CD14-positive monocyte (primary cell): ENCODE data around the gene FARP1. TPM values are rescaled to one million over a fixed set of nuclear protein-coding genes. Genes with fewer than 3 reads are reported as not detected.
A peak's percentile ranks its signal among the peaks of the same experiment; 100 is the strongest.

Experiments used
- DNase-seq, 3 donors: peaks; one replicate each; pipeline ENCODE4 v3.0.0-alpha.2; 2011 to 2022
- H2AFZ ChIP-seq: 2 replicates; pipeline ENCODE4 v1.6.0; 2012; ENCODE audit warnings: mild to moderate bottlenecking, low read depth, low read length, inconsistent platforms; ENCODE audit not compliant: insufficient read depth, poor library complexity, severe bottlenecking
- H3K27ac ChIP-seq, 2 donors: 1 replicate in 1 of 2; 2 replicates in 1 of 2; pipeline ENCODE4 v1.5.1; 2012 to 2013; ENCODE audit warnings: low read length in 2 of 2, control low read depth in 1 of 2, inconsistent platforms in 1 of 2, low read depth in 1 of 2, mild to moderate bottlenecking in 1 of 2
- H3K27me3 ChIP-seq, 2 donors: one replicate each; pipeline versions ENCODE4 v1.6.0 to v1.6.1; 2011 to 2013; ENCODE audit warnings: low read length in 2 of 2; ENCODE audit not compliant: control insufficient read depth in 2 of 2, insufficient read depth in 2 of 2
- H3K36me3 ChIP-seq, 2 donors: replicated peaks in 1 of 2; 1 replicate in 1 of 2; 2 replicates in 1 of 2; pipeline versions ENCODE4 v1.5.1 to v1.6.1; 2012 to 2013; ENCODE audit warnings: low read length in 2 of 2, control low read depth in 1 of 2, inconsistent platforms in 1 of 2, mild to moderate bottlenecking in 1 of 2; ENCODE audit not compliant: insufficient read depth in 2 of 2, control insufficient read depth in 1 of 2
- H3K4me1 ChIP-seq, 2 donors: 1 replicate in 1 of 2; 2 replicates in 1 of 2; pipeline versions ENCODE4 v1.5.1 to v1.6.1; 2012 to 2013; ENCODE audit warnings: low read length in 2 of 2, control low read depth in 1 of 2, inconsistent platforms in 1 of 2, mild to moderate bottlenecking in 1 of 2, moderate library complexity in 1 of 2; ENCODE audit not compliant: insufficient read depth in 2 of 2, control insufficient read depth in 1 of 2
- H3K4me2 ChIP-seq: replicated peaks from 2 replicates; pipeline ENCODE3; 2012; ENCODE audit warnings: low read length, moderate library complexity, mild to moderate bottlenecking; ENCODE audit not compliant: poor library complexity, severe bottlenecking; ENCODE audit errors: extremely low read depth
- H3K4me3 ChIP-seq, 3 experiments: fragments of 200-600 bp in 1 of 3; sonication (generic) in 1 of 3; replicated peaks in 1 of 3; 1 replicate in 2 of 3; 2 replicates in 1 of 3; pipeline ENCODE4 v1.5.1; 2011 to 2013; ENCODE audit warnings: low read length in 3 of 3, mild to moderate bottlenecking in 3 of 3, control low read depth in 2 of 3, low read depth in 2 of 3, inconsistent platforms in 1 of 3, moderate library complexity in 1 of 3
- H3K79me2 ChIP-seq: 2 replicates; pipeline ENCODE4 v1.6.0; 2012; ENCODE audit warnings: mild to moderate bottlenecking, control low read depth, inconsistent platforms, low read length, moderate library complexity; ENCODE audit not compliant: insufficient read depth
- H3K9ac ChIP-seq: 2 replicates; pipeline ENCODE4 v1.6.0; 2017; ENCODE audit warnings: low read length, mild to moderate bottlenecking; ENCODE audit not compliant: insufficient read depth, poor library complexity, severe bottlenecking
- H3K9me3 ChIP-seq, 2 donors: replicated peaks in 1 of 2; 1 replicate in 1 of 2; 2 replicates in 1 of 2; pipeline versions ENCODE4 v1.5.1 to v1.6.1; 2012 to 2013; ENCODE audit warnings: low read length in 2 of 2, control low read depth in 1 of 2; ENCODE audit not compliant: control insufficient read depth in 1 of 2, insufficient read depth in 1 of 2
- H4K20me1 ChIP-seq: 2 replicates; pipeline ENCODE4 v1.6.0; 2012; ENCODE audit warnings: mild to moderate bottlenecking, low read length, control low read depth, moderate library complexity; ENCODE audit not compliant: insufficient read depth
- H3K27ac Mint-ChIP-seq, 7 donors: one replicate each; pipeline ENCODE4 v1.8.0; 2020; ENCODE audit warnings: mild to moderate bottlenecking in 7 of 7, mixed read lengths in 7 of 7, moderate library complexity in 6 of 7, inconsistent platforms in 2 of 7
- H3K27me3 Mint-ChIP-seq, 3 donors: one replicate each; pipeline ENCODE4 v1.8.0; 2021 to 2022; ENCODE audit warnings: low read depth in 3 of 3, mild to moderate bottlenecking in 3 of 3, mixed read lengths in 3 of 3, moderate library complexity in 3 of 3, inconsistent platforms in 1 of 3
- H3K36me3 Mint-ChIP-seq, 2 donors: one replicate each; pipeline ENCODE4 v1.8.0; 2020; ENCODE audit warnings: mixed read lengths in 2 of 2, inconsistent platforms in 1 of 2, mild to moderate bottlenecking in 1 of 2
- H3K4me1 Mint-ChIP-seq: one replicate; pipeline ENCODE4 v1.8.0; 2020; ENCODE audit warnings: mild to moderate bottlenecking, mixed read lengths
- H3K4me3 Mint-ChIP-seq, 2 donors: one replicate each; pipeline ENCODE4 v1.8.0; 2020; ENCODE audit warnings: mild to moderate bottlenecking in 2 of 2, mixed read lengths in 2 of 2, moderate library complexity in 1 of 2
- H3K9me3 Mint-ChIP-seq, 7 donors: one replicate each; pipeline ENCODE4 v1.8.0; 2020 to 2022; ENCODE audit warnings: mixed read lengths in 7 of 7, mild to moderate bottlenecking in 6 of 7, moderate library complexity in 6 of 7, inconsistent platforms in 2 of 7
- CTCF ChIP-seq: fragments of 200-600 bp; IDR thresholded peaks from one replicate; pipeline ENCODE4 v1.8.0; 2022; ENCODE audit warnings: antibody characterized with exemption, mild to moderate bottlenecking
- WGBS: methylation state at CpG from one replicate; pipeline ENCODE4 v1.1.5; 2013; ENCODE audit warnings: missing lambda C conversion rate; ENCODE audit not compliant: insufficient coverage; 5-methylcytosine and 5-hydroxymethylcytosine counted together
- intact Hi-C, 2 donors: fragments of 100-400 bp; cut with micrococcal nuclease; formaldehyde crosslinking; loops; one replicate each; pipeline versions ENCODE4 v1.15.0 to v1.15.1; 2023
- polyA plus RNA-seq, 3 donors: library from polyadenylated mRNA; depleted of rRNA in 1 of 3; unstranded in 2 of 3; stranded (reverse) in 1 of 3; fragments of 300-500 nt in 2 of 3; fragments of >200 nt in 1 of 3; fragmentation: Illumina TruSeq in 2 of 3; gene quantifications; 1 replicate in 2 of 3; 2 replicates in 1 of 3; pipeline ENCODE4 v1.2.3, GENCODE V29; 2012 to 2021

Gene FARP1
- polyA plus RNA-seq, 3 donors, result 0.01 to 0.16 (median 0.12) TPM

- no peak overlapping the region for H3K4me3 Mint-ChIP-seq
- H2AFZ ChIP-seq, result no peak overlapping the region
- H3K36me3 Mint-ChIP-seq, result no peaks in the 10 kb centered on the region
- WGBS, result 95% methylated on average over 23 of the region's 32 CpGs
- peak overlapping the region in 1 of 7 donors; percentile 48 for H3K27ac Mint-ChIP-seq
- H3K4me3 ChIP-seq, result no peak overlapping the region
- H3K9ac ChIP-seq, result no peak overlapping the region
- TF ChIP-seq CTCF, result no peak
- no peak overlapping the region for H3K27ac ChIP-seq
- H3K9me3 ChIP-seq, result no peaks in the 10 kb centered on the region
- H4K20me1 ChIP-seq, result no peaks in the 10 kb centered on the region
- H3K4me1 Mint-ChIP-seq, result no peaks in the 10 kb centered on the region
- intact Hi-C loops, result no loop called here
- H3K36me3 ChIP-seq, result no peaks in the 10 kb centered on the region
- no peaks in the 10 kb centered on the region for H3K4me1 ChIP-seq
- no peak overlapping the region for H3K4me2 ChIP-seq
- H3K79me2 ChIP-seq, result no peaks in the 10 kb centered on the region
- H3K9me3 Mint-ChIP-seq, result no peaks in the 10 kb centered on the region
- no peaks in the 10 kb centered on the region for H3K27me3 ChIP-seq
- peaks cover 0 to 3% (median 3%) of the 10 kb centered on the region in 3 donors for H3K27me3 Mint-ChIP-seq
- DNase-seq, result no peak
Measured at GRCh38 chr13:98439126-98439828, 296.4 kb downstream of the FARP1 start.

GRCh38 chr13:98439896-98440295 lies 297.0 kb downstream of the FARP1 start:
- Mint-ChIP-seq H3K4me3 (no peak overlapping the region), H3K36me3 (no peaks in the 10 kb centered on the region), H3K4me1 (no peaks in the 10 kb centered on the region), H3K27me3 (peaks cover 0 to 3% (median 3%) of the 10 kb centered on the region in 3 donors), H3K27ac (no peak overlapping the region), H3K9me3 (no peaks in the 10 kb centered on the region)
- Histone ChIP-seq H3K4me1 (no peaks in the 10 kb centered on the region), H3K9ac (no peak overlapping the region), H3K4me3 (no peak overlapping the region), H2AFZ (no peak overlapping the region), H3K27me3 (no peaks in the 10 kb centered on the region), H3K9me3 (no peaks in the 10 kb centered on the region), H4K20me1 (no peaks in the 10 kb centered on the region), H3K79me2 (no peaks in the 10 kb centered on the region), H3K4me2 (no peak overlapping the region), H3K27ac (no peak overlapping the region), H3K36me3 (no peaks in the 10 kb centered on the region)
- DNase-seq, result no peak
- intact Hi-C loops, result loop anchor here in 1 of 2 donors (10.0 kb wide), 1 partner anchor 405 kb away; no protein-coding TSS in a partner anchor
- TF ChIP-seq CTCF, result no peak
- 96% methylated on average over 13 of the region's 16 CpGs for WGBS
